ENCODE data around the gene CCDC138. TPM values are rescaled to one million over a fixed set of nuclear protein-coding genes. Genes with fewer than 3 reads are reported as not detected.

The CCDC138 gene
- total RNA-seq, 5 donors from 2014 or later (not counting 1 experiment from before 2014, with no cell fraction given): 4.3 to 7.5 (median 6.2) TPM

DNA sequence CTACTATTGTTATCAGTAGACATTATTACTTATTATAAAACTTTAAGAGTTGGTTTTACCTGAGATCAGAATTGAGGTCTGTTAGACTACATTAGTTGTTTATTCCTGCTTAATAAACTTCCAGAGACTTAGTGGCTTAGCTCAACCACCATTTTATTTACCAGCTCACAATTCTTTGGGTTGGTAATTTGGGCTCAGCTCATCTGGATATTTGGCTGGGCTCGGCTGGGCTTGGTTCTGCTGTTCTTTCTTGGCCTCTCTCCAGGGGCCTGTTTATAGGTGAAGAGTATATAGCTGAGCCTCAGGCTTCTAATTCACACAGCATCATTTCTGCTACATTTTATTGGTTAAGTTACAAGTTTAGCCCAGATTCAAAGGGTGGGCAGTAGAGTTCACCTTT lies 67.9 kb downstream of the CCDC138 start:
- no peaks in the 10 kb centered on the region for H3K27me3 Mint-ChIP-seq
- Histone ChIP-seq H3K27me3 (replicated peaks in 1 of 2; ENCODE audit: control insufficient read depth in 2 of 2, extremely low read depth in 1 of 2, insufficient read depth in 2 of 2, low read length in 1 of 2) (no peaks in the 10 kb centered on the region), H3K27ac (ENCODE audit: low read length) (no peak overlapping the region), H3K4me1 (ENCODE audit: control insufficient read depth in 1 of 2, extremely low read depth in 1 of 2, insufficient read depth in 2 of 2, low read length in 2 of 2) (no peaks in the 10 kb centered on the region), H3K36me3 (ENCODE audit: control insufficient read depth in 2 of 2, extremely low read depth in 1 of 2, insufficient read depth in 1 of 2, low read length in 1 of 2) (peaks cover 3 to 5% of the 10 kb centered on the region in 2 donors), H3K4me3 (ENCODE audit: control insufficient read depth in 1 of 2, extremely low read depth in 1 of 2, low read length in 1 of 2) (no peak overlapping the region), H3K9me3 (no peaks in the 10 kb centered on the region)
- ATAC-seq (replicated peaks in 1 of 4): no peak
- DNase-seq: no peak
- H3K4me3 Mint-ChIP-seq: no peak overlapping the region
- no peaks in the 10 kb centered on the region for H3K9me3 Mint-ChIP-seq
- POLR2A ChIA-PET: no interaction called here
- H3K4me1 Mint-ChIP-seq: peaks cover 3 to 5% (median 5%) of the 10 kb centered on the region in 3 donors
- CTCF ChIA-PET: interaction anchor here (0.9 to 2.6 kb wide), 6 partner anchors 9 to 656 kb away, joined by 3 to 11 read pairs (median 3); partner anchors contain the start of gene EDAR (in 1 of the 2)
- H3K36me3 Mint-ChIP-seq: peaks cover 26% of the 10 kb centered on the region
- whole genome bisulfite sequencing (ENCODE audit: insufficient coverage): no CpG with 5 or more reads among the region's 1 CpG
- H3K27ac Mint-ChIP-seq: no peak overlapping the region

DNA sequence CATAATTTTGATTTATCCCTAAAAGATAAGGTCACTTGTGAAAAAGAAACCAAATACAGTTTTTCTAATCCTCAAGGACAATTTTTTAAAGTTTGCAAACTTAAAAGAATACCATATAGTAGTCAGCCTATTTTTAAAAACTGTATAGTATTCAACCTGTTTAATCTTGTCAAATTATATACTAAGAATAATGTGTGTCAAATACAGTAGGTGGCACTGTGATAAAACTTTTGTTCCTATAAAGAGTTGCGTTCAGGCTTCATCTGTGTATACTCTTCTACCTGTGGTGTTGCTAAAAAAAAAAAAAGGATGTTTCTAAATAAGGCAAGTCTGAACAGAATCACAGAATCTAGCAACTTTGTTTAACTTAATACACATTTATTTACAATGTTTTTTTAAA lies 68.6 kb downstream of the CCDC138 start:
- H3K27me3 Mint-ChIP-seq: no peaks in the 10 kb centered on the region
- ChIA-PET CTCF (no interaction called here), POLR2A (no interaction called here)
- H3K4me1 Mint-ChIP-seq: peaks cover 3 to 5% (median 5%) of the 10 kb centered on the region in 3 donors
- no CpG with 5 or more reads among the region's 1 CpG for WGBS (ENCODE audit: insufficient coverage)
- Histone ChIP-seq H3K9me3 (no peaks in the 10 kb centered on the region), H3K4me3 (ENCODE audit: control insufficient read depth in 1 of 2, extremely low read depth in 1 of 2, low read length in 1 of 2) (no peak overlapping the region), H3K27ac (ENCODE audit: low read length) (no peak overlapping the region), H3K27me3 (replicated peaks in 1 of 2; ENCODE audit: control insufficient read depth in 2 of 2, extremely low read depth in 1 of 2, insufficient read depth in 2 of 2, low read length in 1 of 2) (no peaks in the 10 kb centered on the region), H3K36me3 (ENCODE audit: control insufficient read depth in 2 of 2, extremely low read depth in 1 of 2, insufficient read depth in 1 of 2, low read length in 1 of 2) (peaks cover 0 to 4% of the 10 kb centered on the region in 2 donors), H3K4me1 (ENCODE audit: control insufficient read depth in 1 of 2, extremely low read depth in 1 of 2, insufficient read depth in 2 of 2, low read length in 2 of 2) (no peaks in the 10 kb centered on the region)
- H3K4me3 Mint-ChIP-seq: no peak overlapping the region
- no peak overlapping the region for H3K27ac Mint-ChIP-seq
- H3K36me3 Mint-ChIP-seq: peaks cover 26% of the 10 kb centered on the region
- ATAC-seq (replicated peaks in 1 of 4): peak; percentile 52 to 90 (median 80)
- H3K9me3 Mint-ChIP-seq: no peaks in the 10 kb centered on the region
- peak in 1 of 35 experiments; percentile 53 for DNase-seq

DNA sequence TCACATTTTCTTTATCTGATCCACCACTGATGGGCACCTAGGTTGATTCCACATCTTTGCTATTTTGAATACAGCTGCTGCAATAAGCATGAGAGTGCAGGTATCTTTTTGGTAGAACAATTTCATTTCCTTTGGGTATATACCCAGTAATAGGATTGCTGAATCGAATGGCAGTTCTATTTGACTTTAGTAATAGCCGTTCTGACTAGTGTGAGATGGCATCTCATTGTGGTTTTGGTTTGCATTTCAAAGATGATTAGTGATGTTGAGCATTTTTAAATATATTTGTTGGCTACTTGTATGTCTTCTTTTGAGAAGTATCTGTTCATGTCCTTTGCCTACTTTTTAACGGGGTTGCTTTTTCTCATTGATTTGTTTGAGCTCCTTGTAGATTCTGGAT lies 72.3 kb downstream of the CCDC138 start:
- no peak overlapping the region for H3K4me3 Mint-ChIP-seq
- peaks cover 3 to 5% (median 5%) of the 10 kb centered on the region in 3 donors for H3K4me1 Mint-ChIP-seq
- H3K9me3 Mint-ChIP-seq: no peaks in the 10 kb centered on the region
- no peaks in the 10 kb centered on the region for H3K27me3 Mint-ChIP-seq
- no peak for DNase-seq
- POLR2A ChIA-PET: no interaction called here
- Histone ChIP-seq H3K27me3 (replicated peaks in 1 of 2; ENCODE audit: control insufficient read depth in 2 of 2, extremely low read depth in 1 of 2, insufficient read depth in 2 of 2, low read length in 1 of 2) (no peaks in the 10 kb centered on the region), H3K9me3 (no peaks in the 10 kb centered on the region), H3K4me3 (ENCODE audit: control insufficient read depth in 1 of 2, extremely low read depth in 1 of 2, low read length in 1 of 2) (no peak overlapping the region), H3K36me3 (ENCODE audit: control insufficient read depth in 2 of 2, extremely low read depth in 1 of 2, insufficient read depth in 1 of 2, low read length in 1 of 2) (no peaks in the 10 kb centered on the region), H3K4me1 (ENCODE audit: control insufficient read depth in 1 of 2, extremely low read depth in 1 of 2, insufficient read depth in 2 of 2, low read length in 2 of 2) (no peaks in the 10 kb centered on the region), H3K27ac (ENCODE audit: low read length) (no peak overlapping the region)
- peaks cover 9% of the 10 kb centered on the region for H3K36me3 Mint-ChIP-seq
- peak overlapping the region in 1 of 2 donors; percentile 23 for H3K27ac Mint-ChIP-seq
- 89% methylated on average over 2 of the region's 3 CpGs for WGBS (ENCODE audit: insufficient coverage)
- CTCF ChIA-PET: no interaction called here
- no peak for ATAC-seq (replicated peaks in 1 of 4)

DNA sequence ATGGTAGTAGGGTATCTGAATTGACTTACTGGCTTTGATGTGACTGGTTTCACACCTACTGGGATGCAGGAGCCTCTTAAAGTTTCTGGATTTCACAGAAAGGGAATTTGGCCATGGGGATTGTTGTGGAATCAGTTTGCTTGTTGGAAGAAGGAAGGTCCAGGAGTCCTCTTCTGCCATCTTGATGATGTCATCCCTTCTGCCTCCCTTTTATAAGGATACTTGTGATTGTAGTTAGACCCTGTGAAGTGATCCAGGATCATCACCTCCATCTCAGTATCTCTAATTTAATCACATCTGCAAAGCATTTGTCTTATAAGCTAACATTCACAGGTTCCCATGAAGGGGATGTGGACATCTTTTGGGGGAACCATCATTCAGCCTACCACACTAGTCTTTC lies 79.5 kb downstream of the CCDC138 start:
- Histone ChIP-seq H3K4me1 (ENCODE audit: control insufficient read depth in 1 of 2, extremely low read depth in 1 of 2, insufficient read depth in 2 of 2, low read length in 2 of 2) (no peaks in the 10 kb centered on the region), H3K36me3 (ENCODE audit: control insufficient read depth in 2 of 2, extremely low read depth in 1 of 2, insufficient read depth in 1 of 2, low read length in 1 of 2) (no peaks in the 10 kb centered on the region), H3K4me3 (ENCODE audit: control insufficient read depth in 1 of 2, extremely low read depth in 1 of 2, low read length in 1 of 2) (no peak overlapping the region), H3K27ac (ENCODE audit: low read length) (no peak overlapping the region), H3K27me3 (replicated peaks in 1 of 2; ENCODE audit: control insufficient read depth in 2 of 2, extremely low read depth in 1 of 2, insufficient read depth in 2 of 2, low read length in 1 of 2) (no peaks in the 10 kb centered on the region), H3K9me3 (peaks cover 12% of the 10 kb centered on the region)
- ATAC-seq (replicated peaks in 1 of 4): no peak
- no peaks in the 10 kb centered on the region for H3K4me1 Mint-ChIP-seq
- DNase-seq: no peak
- H3K36me3 Mint-ChIP-seq: peaks cover 43% of the 10 kb centered on the region
- ChIA-PET POLR2A (no interaction called here), CTCF (interaction anchor here in 1 of 2 donors (0.6 kb wide), 1 partner anchor 248 kb away, joined by 5 read pairs; no protein-coding TSS in a partner anchor)
- H3K9me3 Mint-ChIP-seq: peaks cover 15 to 21% (median 17%) of the 10 kb centered on the region in 3 donors
- H3K27ac Mint-ChIP-seq: no peak overlapping the region
- no peaks in the 10 kb centered on the region for H3K27me3 Mint-ChIP-seq
- no peak overlapping the region for H3K4me3 Mint-ChIP-seq

DNA sequence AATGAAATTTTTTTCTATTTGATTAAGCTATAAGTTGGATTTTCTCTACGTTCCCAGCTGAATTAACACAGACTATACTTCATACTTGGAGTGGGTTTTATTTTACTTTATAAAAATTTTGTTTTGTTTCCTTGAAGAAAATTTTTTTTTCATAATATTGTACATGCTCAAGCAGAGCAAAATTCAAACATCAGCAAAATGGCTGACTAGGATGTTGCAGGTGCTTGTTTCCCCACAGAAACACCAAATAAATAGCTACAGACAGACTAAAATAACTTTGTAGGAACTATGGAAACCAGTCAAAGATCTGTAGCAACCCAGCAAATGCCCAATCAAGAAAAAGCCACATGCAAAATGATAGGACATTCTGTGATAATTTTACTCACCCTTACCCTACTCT lies 82.3 kb downstream of the CCDC138 start:
- no peak overlapping the region for H3K27ac ChIP-seq (ENCODE audit: low read length)
- ChIA-PET POLR2A (no interaction called here), CTCF (no interaction called here)
- H3K36me3 Mint-ChIP-seq: peaks cover 50% of the 10 kb centered on the region
- H3K4me1 ChIP-seq (ENCODE audit: control insufficient read depth in 1 of 2, extremely low read depth in 1 of 2, insufficient read depth in 2 of 2, low read length in 2 of 2): no peaks in the 10 kb centered on the region
- no peaks in the 10 kb centered on the region for H3K36me3 ChIP-seq (ENCODE audit: control insufficient read depth in 2 of 2, extremely low read depth in 1 of 2, insufficient read depth in 1 of 2, low read length in 1 of 2)
- no peak overlapping the region for H3K4me3 ChIP-seq (ENCODE audit: control insufficient read depth in 1 of 2, extremely low read depth in 1 of 2, low read length in 1 of 2)
- no peak overlapping the region for H3K4me3 Mint-ChIP-seq
- H3K27ac Mint-ChIP-seq: no peak overlapping the region
- no peaks in the 10 kb centered on the region for H3K27me3 ChIP-seq (replicated peaks in 1 of 2; ENCODE audit: control insufficient read depth in 2 of 2, extremely low read depth in 1 of 2, insufficient read depth in 2 of 2, low read length in 1 of 2)
- H3K4me1 Mint-ChIP-seq: no peaks in the 10 kb centered on the region
- peaks cover 12% of the 10 kb centered on the region for H3K9me3 ChIP-seq
- H3K9me3 Mint-ChIP-seq: peaks cover 15 to 27% (median 17%) of the 10 kb centered on the region in 3 donors
- DNase-seq (no peak), ATAC-seq (replicated peaks in 1 of 4) (no peak)
- no CpG with 5 or more reads among the region's 1 CpG for WGBS (ENCODE audit: insufficient coverage)
- H3K27me3 Mint-ChIP-seq: no peaks in the 10 kb centered on the region

DNA sequence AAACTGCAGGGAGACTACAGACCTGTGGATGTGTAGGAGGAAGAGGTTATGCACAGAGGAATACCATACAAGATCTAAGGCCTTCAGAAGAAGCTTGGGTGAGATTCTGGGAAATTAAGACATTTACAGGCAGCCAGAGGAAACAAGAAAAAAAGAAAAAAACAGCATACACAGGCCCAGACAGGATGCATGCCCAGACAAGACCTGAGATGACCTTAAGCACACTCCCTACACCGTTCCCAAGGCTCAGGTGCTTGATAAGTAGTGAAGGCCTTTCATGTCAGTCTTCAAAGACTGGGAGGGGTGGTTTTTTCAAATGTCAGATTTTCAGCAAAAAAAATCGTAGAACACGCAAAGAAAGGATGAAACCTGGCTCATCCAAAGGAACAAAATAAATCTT lies 83.0 kb downstream of the CCDC138 start:
- Mint-ChIP-seq H3K36me3 (peaks cover 50% of the 10 kb centered on the region), H3K27ac (no peak overlapping the region), H3K4me3 (no peak overlapping the region), H3K9me3 (peaks cover 15 to 27% (median 17%) of the 10 kb centered on the region in 3 donors), H3K27me3 (no peaks in the 10 kb centered on the region), H3K4me1 (no peaks in the 10 kb centered on the region)
- no peak overlapping the region for H3K4me3 ChIP-seq (ENCODE audit: control insufficient read depth in 1 of 2, extremely low read depth in 1 of 2, low read length in 1 of 2)
- H3K36me3 ChIP-seq (ENCODE audit: control insufficient read depth in 2 of 2, extremely low read depth in 1 of 2, insufficient read depth in 1 of 2, low read length in 1 of 2): no peaks in the 10 kb centered on the region
- POLR2A ChIA-PET: no interaction called here
- no peaks in the 10 kb centered on the region for H3K4me1 ChIP-seq (ENCODE audit: control insufficient read depth in 1 of 2, extremely low read depth in 1 of 2, insufficient read depth in 2 of 2, low read length in 2 of 2)
- no peak overlapping the region for H3K27ac ChIP-seq (ENCODE audit: low read length)
- no CpG with 5 or more reads among the region's 3 CpGs for WGBS (ENCODE audit: insufficient coverage)
- no peak for ATAC-seq (replicated peaks in 1 of 4)
- peaks cover 12% of the 10 kb centered on the region for H3K9me3 ChIP-seq
- CTCF ChIA-PET: no interaction called here
- H3K27me3 ChIP-seq (replicated peaks in 1 of 2; ENCODE audit: control insufficient read depth in 2 of 2, extremely low read depth in 1 of 2, insufficient read depth in 2 of 2, low read length in 1 of 2): no peaks in the 10 kb centered on the region
- DNase-seq: no peak

DNA sequence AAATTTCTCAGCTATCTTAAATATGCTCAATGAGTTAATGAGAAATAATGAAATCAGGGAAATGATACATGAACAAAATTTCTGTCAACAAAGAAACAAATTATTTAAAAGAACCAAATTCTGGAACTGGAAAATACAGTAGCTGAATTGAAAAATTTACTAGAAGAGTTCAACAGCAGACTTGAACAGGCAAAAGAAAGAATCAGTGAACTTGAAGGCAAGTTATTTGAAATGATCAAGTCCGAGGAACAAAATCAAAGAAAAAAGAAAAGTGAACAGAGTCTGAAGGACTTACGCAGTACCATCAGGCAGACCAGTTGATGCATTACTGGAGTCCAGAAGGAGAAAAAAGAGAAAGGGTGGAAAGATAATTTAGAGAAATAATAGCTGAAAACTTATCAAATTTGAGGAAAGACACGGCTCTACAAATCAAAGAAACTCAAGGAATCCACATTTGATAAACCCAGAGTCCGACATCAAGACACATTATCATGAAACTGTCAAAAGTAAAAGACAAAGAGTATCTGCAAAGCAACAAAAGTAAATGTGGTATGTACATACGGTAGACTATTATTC lies 83.6 kb downstream of the CCDC138 start:
- H3K27ac ChIP-seq (ENCODE audit: low read length): no peak overlapping the region
- H3K36me3 Mint-ChIP-seq: peaks cover 50% of the 10 kb centered on the region
- WGBS (ENCODE audit: insufficient coverage): 96% methylated on average over 3 of the region's 5 CpGs
- no peak overlapping the region for H3K4me3 ChIP-seq (ENCODE audit: control insufficient read depth in 1 of 2, extremely low read depth in 1 of 2, low read length in 1 of 2)
- DNase-seq: no peak
- POLR2A ChIA-PET: no interaction called here
- H3K9me3 Mint-ChIP-seq: peaks cover 15 to 27% (median 17%) of the 10 kb centered on the region in 3 donors
- H3K9me3 ChIP-seq: peaks cover 12% of the 10 kb centered on the region
- no peak overlapping the region for H3K4me3 Mint-ChIP-seq
- H3K4me1 ChIP-seq (ENCODE audit: control insufficient read depth in 1 of 2, extremely low read depth in 1 of 2, insufficient read depth in 2 of 2, low read length in 2 of 2): no peaks in the 10 kb centered on the region
- H3K4me1 Mint-ChIP-seq: no peaks in the 10 kb centered on the region
- no peak for ATAC-seq (replicated peaks in 1 of 4)
- H3K27ac Mint-ChIP-seq: no peak overlapping the region
- CTCF ChIA-PET: no interaction called here
- no peaks in the 10 kb centered on the region for H3K36me3 ChIP-seq (ENCODE audit: control insufficient read depth in 2 of 2, extremely low read depth in 1 of 2, insufficient read depth in 1 of 2, low read length in 1 of 2)
- H3K27me3 Mint-ChIP-seq: no peaks in the 10 kb centered on the region
- H3K27me3 ChIP-seq (replicated peaks in 1 of 2; ENCODE audit: control insufficient read depth in 2 of 2, extremely low read depth in 1 of 2, insufficient read depth in 2 of 2, low read length in 1 of 2): no peaks in the 10 kb centered on the region

All from T-cell (primary cell).